ENCODE data around the gene FMNL2. TPM values are rescaled to one million over a fixed set of nuclear protein-coding genes. Genes with fewer than 3 reads are reported as not detected.

Gene FMNL2
- total and polyA plus RNA-seq, 2 experiments from 2014 or later = 16.5 to 45.4 TPM

DNA sequence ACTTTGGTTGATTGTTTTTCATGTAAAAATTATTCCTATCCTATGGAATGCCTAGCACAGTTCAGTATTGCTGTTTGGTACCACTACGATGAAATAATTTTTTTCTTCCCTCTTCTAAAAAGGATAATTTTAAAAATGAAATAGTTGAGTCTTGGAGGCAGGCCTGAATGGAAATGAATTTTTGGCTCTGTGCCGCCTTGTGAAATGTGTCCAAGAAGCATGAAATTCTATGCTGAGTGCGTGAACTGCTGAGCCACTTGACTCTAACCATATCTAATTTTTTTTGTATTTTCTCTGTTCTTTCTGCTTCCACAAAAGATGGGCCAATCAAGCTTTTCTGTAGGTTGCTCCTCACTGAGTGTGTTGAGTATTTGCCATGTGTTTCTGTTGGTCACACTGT lies 287.2 kb downstream of the FMNL2 start (continued):
- TF ChIP-seq, protein P1, sequence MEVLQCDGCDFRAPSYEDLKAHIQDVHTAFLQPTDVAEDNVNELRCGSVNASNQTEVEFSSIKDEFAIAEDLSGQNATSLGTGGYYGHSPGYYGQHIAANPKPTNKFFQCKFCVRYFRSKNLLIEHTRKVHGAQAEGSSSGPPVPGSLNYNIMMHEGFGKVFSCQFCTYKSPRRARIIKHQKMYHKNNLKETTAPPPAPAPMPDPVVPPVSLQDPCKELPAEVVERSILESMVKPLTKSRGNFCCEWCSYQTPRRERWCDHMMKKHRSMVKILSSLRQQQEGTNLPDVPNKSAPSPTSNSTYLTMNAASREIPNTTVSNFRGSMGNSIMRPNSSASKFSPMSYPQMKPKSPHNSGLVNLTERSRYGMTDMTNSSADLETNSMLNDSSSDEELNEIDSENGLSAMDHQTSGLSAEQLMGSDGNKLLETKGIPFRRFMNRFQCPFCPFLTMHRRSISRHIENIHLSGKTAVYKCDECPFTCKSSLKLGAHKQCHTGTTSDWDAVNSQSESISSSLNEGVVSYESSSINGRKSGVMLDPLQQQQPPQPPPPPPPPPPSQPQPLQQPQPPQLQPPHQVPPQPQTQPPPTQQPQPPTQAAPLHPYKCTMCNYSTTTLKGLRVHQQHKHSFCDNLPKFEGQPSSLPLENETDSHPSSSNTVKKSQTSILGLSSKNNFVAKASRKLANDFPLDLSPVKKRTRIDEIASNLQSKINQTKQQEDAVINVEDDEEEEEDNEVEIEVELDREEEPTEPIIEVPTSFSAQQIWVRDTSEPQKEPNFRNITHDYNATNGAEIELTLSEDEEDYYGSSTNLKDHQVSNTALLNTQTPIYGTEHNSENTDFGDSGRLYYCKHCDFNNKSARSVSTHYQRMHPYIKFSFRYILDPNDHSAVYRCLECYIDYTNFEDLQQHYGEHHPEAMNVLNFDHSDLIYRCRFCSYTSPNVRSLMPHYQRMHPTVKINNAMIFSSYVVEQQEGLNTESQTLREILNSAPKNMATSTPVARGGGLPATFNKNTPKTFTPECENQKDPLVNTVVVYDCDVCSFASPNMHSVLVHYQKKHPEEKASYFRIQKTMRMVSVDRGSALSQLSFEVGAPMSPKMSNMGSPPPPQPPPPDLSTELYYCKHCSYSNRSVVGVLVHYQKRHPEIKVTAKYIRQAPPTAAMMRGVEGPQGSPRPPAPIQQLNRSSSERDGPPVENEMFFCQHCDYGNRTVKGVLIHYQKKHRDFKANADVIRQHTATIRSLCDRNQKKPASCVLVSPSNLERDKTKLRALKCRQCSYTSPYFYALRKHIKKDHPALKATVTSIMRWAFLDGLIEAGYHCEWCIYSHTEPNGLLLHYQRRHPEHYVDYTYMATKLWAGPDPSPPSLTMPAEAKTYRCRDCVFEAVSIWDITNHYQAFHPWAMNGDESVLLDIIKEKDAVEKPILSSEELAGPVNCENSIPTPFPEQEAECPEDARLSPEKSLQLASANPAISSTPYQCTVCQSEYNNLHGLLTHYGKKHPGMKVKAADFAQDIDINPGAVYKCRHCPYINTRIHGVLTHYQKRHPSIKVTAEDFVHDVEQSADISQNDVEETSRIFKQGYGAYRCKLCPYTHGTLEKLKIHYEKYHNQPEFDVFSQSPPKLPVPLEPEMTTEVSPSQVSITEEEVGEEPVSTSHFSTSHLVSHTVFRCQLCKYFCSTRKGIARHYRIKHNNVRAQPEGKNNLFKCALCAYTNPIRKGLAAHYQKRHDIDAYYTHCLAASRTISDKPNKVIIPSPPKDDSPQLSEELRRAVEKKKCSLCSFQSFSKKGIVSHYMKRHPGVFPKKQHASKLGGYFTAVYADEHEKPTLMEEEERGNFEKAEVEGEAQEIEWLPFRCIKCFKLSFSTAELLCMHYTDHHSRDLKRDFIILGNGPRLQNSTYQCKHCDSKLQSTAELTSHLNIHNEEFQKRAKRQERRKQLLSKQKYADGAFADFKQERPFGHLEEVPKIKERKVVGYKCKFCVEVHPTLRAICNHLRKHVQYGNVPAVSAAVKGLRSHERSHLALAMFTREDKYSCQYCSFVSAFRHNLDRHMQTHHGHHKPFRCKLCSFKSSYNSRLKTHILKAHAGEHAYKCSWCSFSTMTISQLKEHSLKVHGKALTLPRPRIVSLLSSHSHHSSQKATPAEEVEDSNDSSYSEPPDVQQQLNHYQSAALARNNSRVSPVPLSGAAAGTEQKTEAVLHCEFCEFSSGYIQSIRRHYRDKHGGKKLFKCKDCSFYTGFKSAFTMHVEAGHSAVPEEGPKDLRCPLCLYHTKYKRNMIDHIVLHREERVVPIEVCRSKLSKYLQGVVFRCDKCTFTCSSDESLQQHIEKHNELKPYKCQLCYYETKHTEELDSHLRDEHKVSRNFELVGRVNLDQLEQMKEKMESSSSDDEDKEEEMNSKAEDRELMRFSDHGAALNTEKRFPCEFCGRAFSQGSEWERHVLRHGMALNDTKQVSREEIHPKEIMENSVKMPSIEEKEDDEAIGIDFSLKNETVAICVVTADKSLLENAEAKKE (CRISPR knock-in tag; IDR thresholded peaks at IDR 0.05) = no peak
- TF ChIP-seq ZNF114 (CRISPR knock-in tag; IDR thresholded peaks at IDR 0.05) (no peak), EZH2phosphoT487 (IDR thresholded peaks at IDR 0.05; ENCODE audit: unreplicated experiment) (no peak), JUNB (IDR thresholded peaks at IDR 0.05; ENCODE audit: unreplicated experiment) (no peak), CREB1 (CRISPR knock-in tag; IDR thresholded peaks at IDR 0.05; ENCODE audit: low read depth) (no peak), ZNF331 (CRISPR knock-in tag; IDR thresholded peaks at IDR 0.05; ENCODE audit: low read depth) (no peak), EZH2 (IDR thresholded peaks at IDR 0.05; ENCODE audit: low read depth, unreplicated experiment) (no peak), STAT1 (IDR thresholded peaks at IDR 0.05; ENCODE audit: unreplicated experiment) (no peak), NANOG (IDR thresholded peaks at IDR 0.05; ENCODE audit: borderline replicate concordance) (no peak)
- TF ChIP-seq, protein P2, sequence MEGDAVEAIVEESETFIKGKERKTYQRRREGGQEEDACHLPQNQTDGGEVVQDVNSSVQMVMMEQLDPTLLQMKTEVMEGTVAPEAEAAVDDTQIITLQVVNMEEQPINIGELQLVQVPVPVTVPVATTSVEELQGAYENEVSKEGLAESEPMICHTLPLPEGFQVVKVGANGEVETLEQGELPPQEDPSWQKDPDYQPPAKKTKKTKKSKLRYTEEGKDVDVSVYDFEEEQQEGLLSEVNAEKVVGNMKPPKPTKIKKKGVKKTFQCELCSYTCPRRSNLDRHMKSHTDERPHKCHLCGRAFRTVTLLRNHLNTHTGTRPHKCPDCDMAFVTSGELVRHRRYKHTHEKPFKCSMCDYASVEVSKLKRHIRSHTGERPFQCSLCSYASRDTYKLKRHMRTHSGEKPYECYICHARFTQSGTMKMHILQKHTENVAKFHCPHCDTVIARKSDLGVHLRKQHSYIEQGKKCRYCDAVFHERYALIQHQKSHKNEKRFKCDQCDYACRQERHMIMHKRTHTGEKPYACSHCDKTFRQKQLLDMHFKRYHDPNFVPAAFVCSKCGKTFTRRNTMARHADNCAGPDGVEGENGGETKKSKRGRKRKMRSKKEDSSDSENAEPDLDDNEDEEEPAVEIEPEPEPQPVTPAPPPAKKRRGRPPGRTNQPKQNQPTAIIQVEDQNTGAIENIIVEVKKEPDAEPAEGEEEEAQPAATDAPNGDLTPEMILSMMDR (conservative IDR thresholded peaks at IDR 0.05; ENCODE audit: low read depth in 2 of 2) = no peak
